Fibroblast of pulmonary artery (primary cell): ENCODE data around the gene RHCG.

Source experiments
- DNase-seq: peaks from one replicate; pipeline ENCODE4 v3.0.0-alpha.2; 2010; ENCODE audit warnings: low read depth
- H3K4me3 ChIP-seq: replicated peaks from 2 replicates; pipeline ENCODE4 v1.5.1; 2011; ENCODE audit warnings: low read depth, mild to moderate bottlenecking, control low read depth, low read length, moderate library complexity
- CTCF ChIP-seq: IDR thresholded peaks from 2 replicates; pipeline ENCODE4 v1.5.1; 2011; ENCODE audit warnings: mild to moderate bottlenecking, control low read depth, low read length, inconsistent platforms; ENCODE audit errors: missing control alignments

Gene RHCG

DNA sequence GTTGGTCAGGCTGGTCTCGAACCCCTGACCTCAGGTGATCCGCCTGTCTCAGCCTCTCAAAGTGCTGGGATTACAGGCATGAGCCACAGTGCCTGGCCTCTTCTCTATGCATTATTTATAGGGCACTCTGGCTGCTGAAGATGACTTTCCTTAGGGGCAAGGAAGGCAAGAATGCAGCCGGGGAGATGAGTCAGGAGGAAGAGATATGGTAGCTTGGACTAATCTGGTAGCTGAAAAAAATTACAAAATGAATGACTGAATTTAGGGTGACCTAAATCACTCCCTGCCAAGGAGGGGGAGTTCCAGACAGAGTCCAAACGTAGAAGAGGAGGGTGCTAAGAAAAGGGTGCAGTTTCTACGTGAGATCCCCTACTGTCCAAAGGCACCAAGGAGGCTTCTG lies 14.2 kb downstream of the RHCG start:
- TF ChIP-seq CTCF = no peak
- no peak for DNase-seq
- no peak overlapping the region for H3K4me3 ChIP-seq

GRCh38 chr15:89480505-89480904 lies 15.9 kb downstream of the RHCG start:
- H3K4me3 ChIP-seq = no peak overlapping the region
- no peak for TF ChIP-seq CTCF
- no peak for DNase-seq

DNA sequence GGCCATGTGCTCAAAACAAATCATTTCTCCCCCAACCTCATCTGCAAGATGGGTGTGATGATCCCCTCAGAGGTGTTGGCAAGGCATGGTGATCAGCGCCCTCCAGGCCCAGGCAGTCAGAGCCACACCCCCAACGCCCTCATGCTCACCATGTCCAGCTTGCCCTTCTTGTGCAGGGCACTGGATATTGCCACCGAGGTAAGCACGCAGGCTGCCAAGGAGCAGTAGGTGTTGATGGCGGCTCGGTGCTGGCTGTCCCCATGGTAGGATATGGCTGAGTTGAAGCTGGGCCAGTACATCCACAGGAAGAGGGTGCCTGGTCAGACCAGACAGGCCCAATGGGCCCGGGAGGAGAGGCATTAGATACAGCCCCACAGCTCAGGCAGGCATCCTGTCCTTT lies 17.2 kb downstream of the RHCG start:
- TF ChIP-seq CTCF = no peak
- no peak overlapping the region for H3K4me3 ChIP-seq
- no peak for DNase-seq

DNA sequence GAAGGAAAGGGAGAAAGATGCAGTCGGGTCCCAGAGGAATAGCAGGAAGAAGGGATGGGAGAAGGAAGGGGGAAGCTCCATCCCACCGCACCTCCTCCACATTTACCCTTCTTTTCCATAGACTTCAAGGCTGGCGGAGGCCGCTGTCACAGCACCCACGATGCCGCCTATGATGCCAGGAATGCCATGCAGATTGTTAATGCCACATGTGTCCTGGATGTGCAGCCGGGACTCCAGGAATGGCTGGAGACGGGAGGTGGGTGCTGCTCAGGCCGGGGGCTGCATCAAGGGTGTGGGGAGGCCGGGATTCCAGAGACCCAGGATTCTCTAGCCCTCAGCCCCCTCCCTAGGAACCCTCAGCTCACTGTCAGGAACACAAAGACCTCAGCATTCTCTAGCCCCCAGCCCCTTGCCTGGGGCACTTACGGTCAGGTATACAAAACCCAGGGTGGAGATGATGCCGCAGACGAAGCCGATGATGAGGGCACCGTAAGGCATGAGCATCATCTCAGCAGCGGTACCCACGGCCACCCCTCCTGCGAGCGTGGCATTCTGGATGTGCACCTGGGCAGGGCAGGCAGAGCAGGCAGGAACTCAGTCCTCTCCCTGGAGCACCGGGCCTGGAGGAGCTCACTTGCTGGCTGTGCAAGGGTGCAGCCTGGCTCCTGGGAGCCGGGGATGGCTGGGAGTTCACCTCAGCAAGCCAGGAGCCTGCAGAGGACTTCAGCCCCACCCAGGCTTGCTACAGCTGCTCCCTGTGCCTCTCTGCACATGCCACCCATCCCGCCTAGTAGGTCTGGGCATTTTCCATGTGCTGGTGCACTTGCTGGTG lies 18.8 kb downstream of the RHCG start:
- H3K4me3 ChIP-seq = no peak overlapping the region
- DNase-seq = no peak
- no peak for TF ChIP-seq CTCF

- no peak for TF ChIP-seq CTCF
- no peak overlapping the region for H3K4me3 ChIP-seq
- no peak for DNase-seq
Measured at GRCh38 chr15:89475661-89476060, 20.7 kb downstream of the RHCG start.

- H3K4me3 ChIP-seq = no peak overlapping the region
- peak; percentile 84 for TF ChIP-seq CTCF
- DNase-seq = peak; percentile 68
Measured at GRCh38 chr15:89472785-89473256, 23.6 kb downstream of the RHCG start.
